Measurements from ENCODE around the gene CLK2.

CLK2 gene

GRCh38 chr1:155267373-155267772 is 5.9 kb downstream of the CLK2 start:
- Histone ChIP-seq H3K36me3 (ENCODE audit: control insufficient read depth, insufficient read depth, low read length) (peaks cover 69% of the 10 kb centered on the region), H3K9me3 (ENCODE audit: control insufficient read depth, low read length) (no peaks in the 10 kb centered on the region), H3K27ac (ENCODE audit: insufficient read depth, low read depth, low read length, poor library complexity, severe bottlenecking) (no peak overlapping the region), H3K4me1 (ENCODE audit: control insufficient read depth, insufficient read depth, low read length) (peaks cover 6% of the 10 kb centered on the region), H3K27me3 (ENCODE audit: control insufficient read depth, insufficient read depth, low read length, poor library complexity, severe bottlenecking) (no peaks in the 10 kb centered on the region), H3K4me3 (ENCODE audit: insufficient read depth, low read depth, low read length) (no peak overlapping the region)
- WGBS, 2 experiments = 95 to 99% methylated on average over 2 of the region's 2 CpGs

- Histone ChIP-seq H3K4me1 (ENCODE audit: control insufficient read depth, insufficient read depth, low read length) (peaks cover 4% of the 10 kb centered on the region), H3K9me3 (ENCODE audit: control insufficient read depth, low read length) (no peaks in the 10 kb centered on the region), H3K27me3 (ENCODE audit: control insufficient read depth, insufficient read depth, low read length, poor library complexity, severe bottlenecking) (no peaks in the 10 kb centered on the region), H3K4me3 (ENCODE audit: insufficient read depth, low read depth, low read length) (no peak overlapping the region), H3K27ac (ENCODE audit: insufficient read depth, low read depth, low read length, poor library complexity, severe bottlenecking) (no peak overlapping the region), H3K36me3 (ENCODE audit: control insufficient read depth, insufficient read depth, low read length) (peaks cover 69% of the 10 kb centered on the region)
- 97% methylated on average over 6 of the region's 6 CpGs for WGBS, 2 experiments
Observed at GRCh38 chr1:155266553-155266952, 6.8 kb downstream of the CLK2 start.

GRCh38 chr1:155263067-155263466 is 10.2 kb downstream of the CLK2 start:
- Histone ChIP-seq H3K36me3 (ENCODE audit: control insufficient read depth, insufficient read depth, low read length) (peaks cover 48% of the 10 kb centered on the region), H3K27ac (ENCODE audit: insufficient read depth, low read depth, low read length, poor library complexity, severe bottlenecking) (no peak overlapping the region), H3K9me3 (ENCODE audit: control insufficient read depth, low read length) (no peaks in the 10 kb centered on the region), H3K4me1 (ENCODE audit: control insufficient read depth, insufficient read depth, low read length) (peaks cover 3% of the 10 kb centered on the region), H3K27me3 (ENCODE audit: control insufficient read depth, insufficient read depth, low read length, poor library complexity, severe bottlenecking) (no peaks in the 10 kb centered on the region), H3K4me3 (ENCODE audit: insufficient read depth, low read depth, low read length) (no peak overlapping the region)
- WGBS, 2 experiments = 95 to 97% methylated on average over 11 of the region's 11 CpGs

GRCh38 chr1:155261852-155262673 is 11.2 kb downstream of the CLK2 start, which contains the start of gene SCAMP3:
SCAMP3 (minus strand) TSS chr1:155262360; CDS start chr1:155262151, 209 bp downstream.
- Histone ChIP-seq H3K4me1 (ENCODE audit: control insufficient read depth, insufficient read depth, low read length) (peaks cover 3% of the 10 kb centered on the region), H3K36me3 (ENCODE audit: control insufficient read depth, insufficient read depth, low read length) (peaks cover 42% of the 10 kb centered on the region), H3K9me3 (ENCODE audit: control insufficient read depth, low read length) (no peaks in the 10 kb centered on the region), H3K27ac (ENCODE audit: insufficient read depth, low read depth, low read length, poor library complexity, severe bottlenecking) (peak within 1 kb of the TSS; percentile 47), H3K27me3 (ENCODE audit: control insufficient read depth, insufficient read depth, low read length, poor library complexity, severe bottlenecking) (no peaks in the 10 kb centered on the region), H3K4me3 (ENCODE audit: insufficient read depth, low read depth, low read length) (peak within 1 kb of the TSS; percentile 88)
- 2% methylated on average over 47 of the region's 47 CpGs for WGBS, 2 experiments

GRCh38 chr1:155261493-155261851 is 11.8 kb downstream of the CLK2 start:
- Histone ChIP-seq H3K4me1 (ENCODE audit: control insufficient read depth, insufficient read depth, low read length) (peaks cover 3% of the 10 kb centered on the region), H3K9me3 (ENCODE audit: control insufficient read depth, low read length) (no peaks in the 10 kb centered on the region), H3K27me3 (ENCODE audit: control insufficient read depth, insufficient read depth, low read length, poor library complexity, severe bottlenecking) (no peaks in the 10 kb centered on the region), H3K4me3 (ENCODE audit: insufficient read depth, low read depth, low read length) (peak overlapping the region; percentile 88), H3K36me3 (ENCODE audit: control insufficient read depth, insufficient read depth, low read length) (peaks cover 36% of the 10 kb centered on the region), H3K27ac (ENCODE audit: insufficient read depth, low read depth, low read length, poor library complexity, severe bottlenecking) (peak overlapping the region; percentile 47)
- 3 to 4% methylated on average over 9 of the region's 9 CpGs for WGBS, 2 experiments

DNA sequence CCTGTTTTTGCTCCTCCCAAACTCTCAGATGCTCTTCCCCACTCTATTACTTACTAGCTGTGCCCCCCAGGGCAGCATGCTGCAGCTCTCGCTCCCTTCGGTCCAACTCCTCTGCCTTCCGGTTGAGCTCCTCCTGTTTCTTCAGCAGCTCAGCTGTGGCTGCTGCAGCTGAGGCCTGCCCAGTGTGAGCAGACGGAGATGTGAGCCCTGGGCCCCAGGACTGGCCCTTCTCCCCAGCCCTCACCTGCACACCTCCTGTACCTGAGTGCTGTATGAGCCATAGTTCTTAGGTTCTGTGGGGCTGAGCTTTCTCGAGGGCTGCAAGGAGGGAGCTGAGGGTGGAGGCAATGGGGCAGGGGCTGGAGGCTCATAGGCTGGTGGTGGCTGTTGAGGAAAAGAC is 13.0 kb downstream of the CLK2 start:
- H3K36me3 ChIP-seq (ENCODE audit: control insufficient read depth, insufficient read depth, low read length) = peaks cover 25% of the 10 kb centered on the region
- 93 to 94% methylated on average over 5 of the region's 5 CpGs for WGBS, 2 experiments

DNA sequence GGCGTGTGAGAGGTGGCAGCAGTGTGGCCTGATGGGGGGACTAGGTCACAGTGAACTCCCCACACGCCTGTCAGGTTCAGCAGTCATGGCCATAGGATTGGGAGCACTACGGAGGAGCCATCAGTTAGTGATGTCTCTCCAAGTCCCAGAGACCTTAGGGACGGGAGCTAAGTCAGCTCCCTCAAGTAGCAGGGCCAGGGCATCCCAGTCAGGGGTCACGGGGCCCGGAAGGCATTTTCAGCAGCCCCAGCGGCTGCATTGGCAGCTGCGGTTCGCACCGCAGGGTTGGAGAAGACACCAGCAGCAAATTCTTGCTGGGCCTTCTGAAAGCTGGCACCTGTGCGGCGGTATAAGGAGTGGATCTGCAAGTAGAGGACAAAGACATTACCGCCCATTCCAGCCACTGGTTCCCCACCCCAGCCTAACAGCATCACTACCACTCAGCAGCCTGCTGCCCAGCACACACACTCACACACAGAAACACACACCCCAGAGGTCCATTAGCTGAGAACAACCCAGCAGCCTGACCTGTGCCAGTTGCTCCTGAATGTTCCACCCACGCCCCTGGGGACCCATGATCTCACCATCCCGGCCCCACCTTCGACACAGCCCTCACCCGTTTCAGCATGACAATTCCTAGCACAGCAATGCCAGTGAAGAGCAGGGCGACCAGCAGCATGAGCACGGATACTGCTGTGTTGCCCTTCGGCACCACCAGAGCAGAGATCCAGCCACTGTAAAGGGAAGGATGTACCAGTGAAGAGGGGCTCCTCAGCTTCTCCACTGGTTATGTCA is 17.0 kb downstream of the CLK2 start:
- H3K4me3 ChIP-seq (ENCODE audit: insufficient read depth, low read depth, low read length) = peak overlapping the region; percentile 72
- no peak overlapping the region for H3K27ac ChIP-seq (ENCODE audit: insufficient read depth, low read depth, low read length, poor library complexity, severe bottlenecking)
- WGBS, 2 experiments = 89 to 90% methylated on average over 20 of the region's 20 CpGs

More for the DNA sequence above, 13.0 kb downstream of the CLK2 start:
- Histone ChIP-seq H3K4me3 (ENCODE audit: insufficient read depth, low read depth, low read length) (no peak overlapping the region), H3K4me1 (ENCODE audit: control insufficient read depth, insufficient read depth, low read length) (peaks cover 9% of the 10 kb centered on the region), H3K9me3 (ENCODE audit: control insufficient read depth, low read length) (no peaks in the 10 kb centered on the region), H3K27me3 (ENCODE audit: control insufficient read depth, insufficient read depth, low read length, poor library complexity, severe bottlenecking) (no peaks in the 10 kb centered on the region), H3K27ac (ENCODE audit: insufficient read depth, low read depth, low read length, poor library complexity, severe bottlenecking) (no peak overlapping the region)

GRCh38 chr1:155255243-155256007 is 17.9 kb downstream of the CLK2 start, which contains the start of gene ENTREP3:
ENTREP3 (minus strand) TSS chr1:155255483; CDS start chr1:155254877, 606 bp downstream.
- Histone ChIP-seq H3K36me3 (ENCODE audit: control insufficient read depth, insufficient read depth, low read length) (peaks cover 9% of the 10 kb centered on the region), H3K4me3 (ENCODE audit: insufficient read depth, low read depth, low read length) (peak within 1 kb of the TSS; percentile 72), H3K9me3 (ENCODE audit: control insufficient read depth, low read length) (no peaks in the 10 kb centered on the region), H3K27ac (ENCODE audit: insufficient read depth, low read depth, low read length, poor library complexity, severe bottlenecking) (no peak within 1 kb of the TSS), H3K4me1 (ENCODE audit: control insufficient read depth, insufficient read depth, low read length) (peaks cover 23% of the 10 kb centered on the region), H3K27me3 (ENCODE audit: control insufficient read depth, insufficient read depth, low read length, poor library complexity, severe bottlenecking) (no peaks in the 10 kb centered on the region)
- 4% methylated on average over 54 of the region's 54 CpGs for WGBS, 2 experiments

More for the DNA sequence above, 17.0 kb downstream of the CLK2 start:
- Histone ChIP-seq H3K27me3 (ENCODE audit: control insufficient read depth, insufficient read depth, low read length, poor library complexity, severe bottlenecking) (no peaks in the 10 kb centered on the region), H3K4me1 (ENCODE audit: control insufficient read depth, insufficient read depth, low read length) (peaks cover 23% of the 10 kb centered on the region), H3K9me3 (ENCODE audit: control insufficient read depth, low read length) (no peaks in the 10 kb centered on the region), H3K36me3 (ENCODE audit: control insufficient read depth, insufficient read depth, low read length) (peaks cover 9% of the 10 kb centered on the region)

GRCh38 chr1:155254714-155255242 is 18.5 kb downstream of the CLK2 start:
- H3K9me3 ChIP-seq (ENCODE audit: control insufficient read depth, low read length) = no peaks in the 10 kb centered on the region
- peaks cover 9% of the 10 kb centered on the region for H3K36me3 ChIP-seq (ENCODE audit: control insufficient read depth, insufficient read depth, low read length)
- WGBS, 2 experiments = 13 to 14% methylated on average over 35 of the region's 35 CpGs
- H3K27ac ChIP-seq (ENCODE audit: insufficient read depth, low read depth, low read length, poor library complexity, severe bottlenecking) = no peak overlapping the region
- peaks cover 23% of the 10 kb centered on the region for H3K4me1 ChIP-seq (ENCODE audit: control insufficient read depth, insufficient read depth, low read length)
- H3K4me3 ChIP-seq (ENCODE audit: insufficient read depth, low read depth, low read length) = peak overlapping the region; percentile 72
- H3K27me3 ChIP-seq (ENCODE audit: control insufficient read depth, insufficient read depth, low read length, poor library complexity, severe bottlenecking) = no peaks in the 10 kb centered on the region
